WTC11 (cell line): ENCODE results near the gene MNS1. TPM values are rescaled to one million over a fixed set of nuclear protein-coding genes. Genes with fewer than 3 reads are reported as not detected.

Source experiments
- ATAC-seq: fragments of 200-7000 bp; cut with Tn5 transposase; 2 replicates; pipeline ENCODE4 v1.10.0; 2021; ENCODE audit warnings: mild to moderate bottlenecking, moderate library complexity
- Bru-seq: library from RNA; stranded (reverse); fragments of 400-500 nt; gene quantifications from one replicate; lab custom pipeline; 2021; lab: Mats Ljungman, UMichigan
- CTCF ChIA-PET: fragments of 300-600 bp; sonication (Branson Sonifier 250); formaldehyde crosslinking; loops from one replicate; lab custom pipeline; 2021; ENCODE audit warnings: antibody characterized with exemption; lab: Charles Lee
- POLR2A ChIA-PET: fragments of 350-600 bp; sonication (Branson Sonifier 250); formaldehyde crosslinking; loops from one replicate; lab custom pipeline; 2021; ENCODE audit warnings: antibody characterized with exemption; lab: Charles Lee
- DNase-seq: peaks from one replicate; pipeline ENCODE4 v3.0.0; 2021; ENCODE audit warnings: low spot score
- H3K27ac Mint-ChIP-seq: 2 replicates; pipeline ENCODE4 v1.8.0; 2021; ENCODE audit warnings: mixed read lengths
- H3K27me3 Mint-ChIP-seq: 2 replicates; pipeline ENCODE4 v1.8.0; 2021; ENCODE audit warnings: low read depth, mild to moderate bottlenecking, moderate library complexity, mixed read lengths
- H3K36me3 Mint-ChIP-seq: 2 replicates; pipeline ENCODE4 v1.8.0; 2021; ENCODE audit warnings: mixed read lengths
- H3K4me1 Mint-ChIP-seq: 2 replicates; pipeline ENCODE4 v1.8.0; 2022; ENCODE audit warnings: mixed read lengths
- H3K4me3 Mint-ChIP-seq: 2 replicates; pipeline ENCODE4 v1.8.0; 2021; ENCODE audit warnings: mild to moderate bottlenecking, moderate library complexity, mixed read lengths
- H3K9me3 Mint-ChIP-seq: 2 replicates; pipeline ENCODE4 v1.8.0; 2021; ENCODE audit warnings: mixed read lengths
- ATF1 ChIP-seq: sonication (generic); formaldehyde crosslinking; IDR thresholded peaks from 2 replicates; pipeline ENCODE4 v1.8.1; 2023; ENCODE audit warnings: mild to moderate bottlenecking, moderate library complexity, missing genetic modification reagents
- CDX4 ChIP-seq: fragments of 250-450 bp; sonication (Bioruptor Pico); IDR thresholded peaks from 2 replicates; pipeline ENCODE4 v1.9.0; 2021; ENCODE audit warnings: moderate library complexity, mild to moderate bottlenecking, inconsistent platforms, borderline replicate concordance
- CTCF ChIP-seq: fragments of 200-600 bp; IDR thresholded peaks from 2 replicates; pipeline ENCODE4 v1.8.0; 2022; ENCODE audit warnings: antibody characterized with exemption
- E2F4 ChIP-seq: sonication (generic); formaldehyde crosslinking; IDR thresholded peaks from 2 replicates; pipeline ENCODE4 v1.8.1; 2022; ENCODE audit warnings: low read depth, mild to moderate bottlenecking, moderate library complexity, missing genetic modification reagents, borderline replicate concordance
- E2F5 ChIP-seq: sonication (generic); formaldehyde crosslinking; IDR thresholded peaks from 2 replicates; pipeline ENCODE4 v1.8.1; 2022; ENCODE audit warnings: mild to moderate bottlenecking, moderate library complexity, missing genetic modification reagents
- FOXK1 ChIP-seq: sonication (generic); formaldehyde crosslinking; IDR thresholded peaks from 2 replicates; pipeline ENCODE4 v1.8.0; 2022; ENCODE audit warnings: mild to moderate bottlenecking, moderate library complexity, missing genetic modification reagents
- FOXP4 ChIP-seq: sonication (generic); formaldehyde crosslinking; IDR thresholded peaks from 2 replicates; pipeline ENCODE4 v1.8.0; 2022; ENCODE audit warnings: mild to moderate bottlenecking, missing genetic modification reagents
- GRHL2 ChIP-seq: fragments of 250-450 bp; sonication (Bioruptor Pico); IDR thresholded peaks from 2 replicates; pipeline ENCODE4 v1.8.0; 2022; ENCODE audit warnings: mild to moderate bottlenecking, moderate library complexity; ENCODE audit not compliant: insufficient replicate concordance, severe bottlenecking
- MAX ChIP-seq: sonication (generic); formaldehyde crosslinking; IDR thresholded peaks from 2 replicates; pipeline ENCODE4 v1.8.0; 2022; ENCODE audit warnings: mild to moderate bottlenecking, missing genetic modification reagents
- MYBL2 ChIP-seq: sonication (generic); formaldehyde crosslinking; IDR thresholded peaks from 2 replicates; pipeline ENCODE4 v1.8.1; 2023; ENCODE audit warnings: mild to moderate bottlenecking, moderate library complexity, missing genetic modification reagents
- NFYB ChIP-seq: sonication (generic); formaldehyde crosslinking; conservative IDR thresholded peaks from 2 replicates; pipeline ENCODE4 v1.8.0; 2022; ENCODE audit warnings: low read depth, missing genetic modification reagents
- TEAD1 ChIP-seq: sonication (generic); formaldehyde crosslinking; IDR thresholded peaks from 2 replicates; pipeline ENCODE4 v1.8.0; 2022; ENCODE audit warnings: mild to moderate bottlenecking, missing genetic modification reagents
- TP53 ChIP-seq: sonication (generic); formaldehyde crosslinking; IDR thresholded peaks from 2 replicates; pipeline ENCODE4 v1.8.1; 2023; ENCODE audit warnings: mild to moderate bottlenecking, missing genetic modification reagents
- ZNF121 ChIP-seq: sonication (generic); formaldehyde crosslinking; IDR thresholded peaks from 2 replicates; pipeline ENCODE4 v1.8.0; 2023; ENCODE audit warnings: missing genetic modification reagents
- ZNF317 ChIP-seq: sonication (generic); formaldehyde crosslinking; IDR thresholded peaks from 2 replicates; pipeline ENCODE4 v1.8.1; 2023; ENCODE audit warnings: low read depth, mild to moderate bottlenecking, moderate library complexity, missing genetic modification reagents, borderline replicate concordance
- long read RNA-seq, 3 experiments: library from RNA in 1 of 3; library from capped mRNA in 1 of 3; library from polyadenylated mRNA in 1 of 3; unstranded in 2 of 3; stranded (forward) in 1 of 3; transcript quantifications; one replicate each; pipeline ENCODE4 v2.0.0, GENCODE V29; 2021
- total RNA-seq: library from RNA; stranded (reverse); gene quantifications from 3 replicates; pipeline ENCODE4 v1.2.3, GENCODE V29; 2021

Gene MNS1
- total RNA-seq (4.2 to 5.5 TPM (median 4.4 TPM) in 3 replicates), Bru-seq, nascent RNA (percentile 58 among the genes with signal in this experiment)
- long read RNA-seq, experiment 1, transcript MNS1-201 (10 exons, 2,023 nt): major isoform, 16 of 20 reads
- long read RNA-seq, experiment 1, partial matches to known transcripts: 0 of 20 reads
- long read RNA-seq, experiment 1, other reads (novel, unspliced or antisense): 4 of 20 reads
- long read RNA-seq, experiment 2, transcript MNS1-201 (10 exons, 2,023 nt): major isoform, 5 of 8 reads
- long read RNA-seq, experiment 2, partial matches to known transcripts: 2 of 8 reads
- long read RNA-seq, experiment 2, other reads (novel, unspliced or antisense): 1 of 8 reads
- long read RNA-seq, experiment 3, transcript MNS1-201 (10 exons, 2,023 nt): major isoform, 20 of 25 reads
- long read RNA-seq, experiment 3, partial matches to known transcripts: 3 of 25 reads
- long read RNA-seq, experiment 3, other reads (novel, unspliced or antisense): 2 of 25 reads

- TF ChIP-seq FOXP4 (0 out of 2 replicates have a peak, but pooled peaks have one; percentile 24), MYBL2 (peak; percentile 50; the same call in 1 of the 2 replicates), FOXK1 (0 out of 2 replicates have a peak, but pooled peaks have one; percentile 82), CDX4 (CRISPR knock-in tag) (no peak), MAX (CRISPR knock-in tag) (peak; percentile 92), ATF1 (CRISPR knock-in tag) (no peak), E2F5 (CRISPR knock-in tag) (peak; percentile 89), E2F4 (CRISPR knock-in tag) (peak; percentile 79; the same call in 1 of the 2 replicates), NFYB (CRISPR knock-in tag) (peak; percentile 86)
- TF ChIP-seq, all 79 proteins: peak for 7
- H3K9me3 Mint-ChIP-seq: no peaks in the 10 kb centered on the region
- H3K4me3 Mint-ChIP-seq: peak within 1 kb of the TSS; percentile 88
- H3K27ac Mint-ChIP-seq: no peak within 1 kb of the TSS
- peaks cover 39% of the 10 kb centered on the region for H3K27me3 Mint-ChIP-seq
- DNase-seq (peak; percentile 89), ATAC-seq (peak; percentile 99)
- no peaks in the 10 kb centered on the region for H3K36me3 Mint-ChIP-seq
- ChIA-PET POLR2A (interaction anchor here (0.5 to 1.0 kb wide), 5 partner anchors 27 to 860 kb away, joined by 3 read pairs; no protein-coding TSS in a partner anchor), CTCF (interaction anchor here (1.1 to 1.8 kb wide), 6 partner anchors 26 to 841 kb away, joined by 3 to 14 read pairs (median 6); no protein-coding TSS in a partner anchor)
- no peaks in the 10 kb centered on the region for H3K4me1 Mint-ChIP-seq
Observed at GRCh38 chr15:56464893-56465520, at the start of gene MNS1. Gene MNS1 (minus strand): TSS chr15:56465137. CDS start chr15:56464972, 165 bp downstream.

GRCh38 chr15:56496635-56497034 is 31.7 kb upstream of the MNS1 start:
- H3K4me1 Mint-ChIP-seq: no peaks in the 10 kb centered on the region
- no peaks in the 10 kb centered on the region for H3K36me3 Mint-ChIP-seq

More at GRCh38 chr15:56496635-56497034, 31.7 kb upstream of the MNS1 start:
- ChIA-PET POLR2A (no interaction called here), CTCF (interaction anchor here (0.6 to 1.4 kb wide), 8 partner anchors 9 to 809 kb away, joined by 3 to 15 read pairs (median 3); no protein-coding TSS in a partner anchor)
- H3K4me3 Mint-ChIP-seq: no peak overlapping the region
- no peak for DNase-seq
- ATAC-seq: peak; percentile 90
- no peak for TF ChIP-seq ZNF317 (CRISPR knock-in tag)
- no peak for TF ChIP-seq ZNF121
- no peak for TF ChIP-seq TP53 (CRISPR knock-in tag)
- no peak for TF ChIP-seq TEAD1 (CRISPR knock-in tag)
- TF ChIP-seq GRHL2 (CRISPR knock-in tag): no peak
- peak; percentile 32 for TF ChIP-seq CTCF
- TF ChIP-seq, all 79 proteins: peak for 1
- Mint-ChIP-seq H3K9me3 (no peaks in the 10 kb centered on the region), H3K27me3 (no peaks in the 10 kb centered on the region; the same call in 1 of the 2 replicates), H3K27ac (no peak overlapping the region)
